A549 (cell line): ENCODE results near the gene ZBTB42.

ENCODE experiments used
- CHD2 ChIP-seq: fragments of 150-350 bp; IDR thresholded peaks from 2 replicates; pipeline ENCODE4 v1.6.1; 2014; ENCODE audit warnings: low read length; ENCODE audit not compliant: partially characterized antibody
- CTCF ChIP-seq: fragments of >200 bp; sonication (Bioruptor Twin); formaldehyde crosslinking; IDR thresholded peaks from 3 replicates; pipeline ENCODE4 v1.5.1; 2016
- MYC ChIP-seq: IDR thresholded peaks from 2 replicates; pipeline ENCODE4 v1.6.1; 2012; ENCODE audit warnings: mild to moderate bottlenecking, inconsistent platforms, low read length, improper control_type of control experiment, borderline replicate concordance
- TF ChIP-seq, protein P1 (sequence below): fragments of 200-600 bp; sonication (generic); IDR thresholded peaks from 2 replicates; pipeline ENCODE4 v1.6.1; 2016; ENCODE audit warnings: antibody characterized with exemption, mild to moderate bottlenecking, moderate library complexity
- TF ChIP-seq, protein P2 (sequence below): fragments of 150-350 bp; IDR thresholded peaks from 2 replicates; pipeline ENCODE4 v1.6.1; 2014; ENCODE audit warnings: low read depth, mild to moderate bottlenecking, low read length

DNA sequence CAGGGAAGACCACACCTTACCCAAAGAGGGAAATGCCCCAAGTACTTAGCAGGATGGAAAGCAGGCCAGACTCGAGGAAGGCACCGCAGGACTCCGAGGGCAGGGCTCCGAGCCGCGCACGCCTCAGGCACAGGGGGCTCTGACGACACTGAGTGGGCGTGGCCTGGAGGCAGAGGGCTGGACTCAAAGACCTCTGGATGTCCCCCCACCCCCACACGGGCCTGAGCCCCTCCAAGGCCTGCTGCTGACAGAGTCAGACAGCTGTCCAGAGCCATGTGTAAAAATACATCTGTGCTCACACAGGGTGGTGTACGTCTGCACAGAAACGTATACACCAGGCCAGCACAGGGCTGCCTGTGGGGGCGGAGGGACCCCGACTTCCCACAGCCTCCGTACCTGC lies 6.8 kb upstream of the ZBTB42 start:
- TF ChIP-seq, protein P1, sequence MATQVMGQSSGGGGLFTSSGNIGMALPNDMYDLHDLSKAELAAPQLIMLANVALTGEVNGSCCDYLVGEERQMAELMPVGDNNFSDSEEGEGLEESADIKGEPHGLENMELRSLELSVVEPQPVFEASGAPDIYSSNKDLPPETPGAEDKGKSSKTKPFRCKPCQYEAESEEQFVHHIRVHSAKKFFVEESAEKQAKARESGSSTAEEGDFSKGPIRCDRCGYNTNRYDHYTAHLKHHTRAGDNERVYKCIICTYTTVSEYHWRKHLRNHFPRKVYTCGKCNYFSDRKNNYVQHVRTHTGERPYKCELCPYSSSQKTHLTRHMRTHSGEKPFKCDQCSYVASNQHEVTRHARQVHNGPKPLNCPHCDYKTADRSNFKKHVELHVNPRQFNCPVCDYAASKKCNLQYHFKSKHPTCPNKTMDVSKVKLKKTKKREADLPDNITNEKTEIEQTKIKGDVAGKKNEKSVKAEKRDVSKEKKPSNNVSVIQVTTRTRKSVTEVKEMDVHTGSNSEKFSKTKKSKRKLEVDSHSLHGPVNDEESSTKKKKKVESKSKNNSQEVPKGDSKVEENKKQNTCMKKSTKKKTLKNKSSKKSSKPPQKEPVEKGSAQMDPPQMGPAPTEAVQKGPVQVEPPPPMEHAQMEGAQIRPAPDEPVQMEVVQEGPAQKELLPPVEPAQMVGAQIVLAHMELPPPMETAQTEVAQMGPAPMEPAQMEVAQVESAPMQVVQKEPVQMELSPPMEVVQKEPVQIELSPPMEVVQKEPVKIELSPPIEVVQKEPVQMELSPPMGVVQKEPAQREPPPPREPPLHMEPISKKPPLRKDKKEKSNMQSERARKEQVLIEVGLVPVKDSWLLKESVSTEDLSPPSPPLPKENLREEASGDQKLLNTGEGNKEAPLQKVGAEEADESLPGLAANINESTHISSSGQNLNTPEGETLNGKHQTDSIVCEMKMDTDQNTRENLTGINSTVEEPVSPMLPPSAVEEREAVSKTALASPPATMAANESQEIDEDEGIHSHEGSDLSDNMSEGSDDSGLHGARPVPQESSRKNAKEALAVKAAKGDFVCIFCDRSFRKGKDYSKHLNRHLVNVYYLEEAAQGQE: no peak
- TF ChIP-seq CHD2 (no peak), CTCF (no peak), MYC (no peak)
- TF ChIP-seq, protein P2, sequence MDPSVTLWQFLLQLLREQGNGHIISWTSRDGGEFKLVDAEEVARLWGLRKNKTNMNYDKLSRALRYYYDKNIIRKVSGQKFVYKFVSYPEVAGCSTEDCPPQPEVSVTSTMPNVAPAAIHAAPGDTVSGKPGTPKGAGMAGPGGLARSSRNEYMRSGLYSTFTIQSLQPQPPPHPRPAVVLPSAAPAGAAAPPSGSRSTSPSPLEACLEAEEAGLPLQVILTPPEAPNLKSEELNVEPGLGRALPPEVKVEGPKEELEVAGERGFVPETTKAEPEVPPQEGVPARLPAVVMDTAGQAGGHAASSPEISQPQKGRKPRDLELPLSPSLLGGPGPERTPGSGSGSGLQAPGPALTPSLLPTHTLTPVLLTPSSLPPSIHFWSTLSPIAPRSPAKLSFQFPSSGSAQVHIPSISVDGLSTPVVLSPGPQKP: no peak
